Neural progenitor cell (in vitro differentiated cells): ENCODE measurements around the gene NCOR2. TPM values are rescaled to one million over a fixed set of nuclear protein-coding genes. Genes with fewer than 3 reads are reported as not detected.

Source experiments
- DNase-seq: peaks from one replicate; pipeline ENCODE4 v3.0.0-alpha.2; 2016; ENCODE audit warnings: low spot score
- H2AFZ ChIP-seq: fragments of 200-600 bp; sonication (generic); replicated peaks from 2 replicates; pipeline ENCODE4 v1.6.1; 2016; ENCODE audit warnings: antibody characterized with exemption
- H3F3A ChIP-seq: fragments of 200-600 bp; sonication (generic); 2 replicates; pipeline ENCODE4 v1.6.1; 2016; ENCODE audit warnings: antibody characterized with exemption, low read depth
- H3K27ac ChIP-seq: fragments of 200-600 bp; sonication (generic); 2 replicates; pipeline ENCODE4 v1.5.1; 2016; ENCODE audit warnings: mild to moderate bottlenecking
- H3K27me3 ChIP-seq: fragments of 200-600 bp; sonication (generic); 2 replicates; pipeline ENCODE4 v1.6.1; 2016; ENCODE audit warnings: mild to moderate bottlenecking, moderate library complexity
- H3K36me3 ChIP-seq: fragments of 200-600 bp; sonication (generic); 2 replicates; pipeline ENCODE4 v1.5.1; 2016
- H3K4me1 ChIP-seq: fragments of 200-600 bp; sonication (generic); 2 replicates; pipeline ENCODE4 v1.6.1; 2016; ENCODE audit warnings: mixed run types
- H3K4me2 ChIP-seq: fragments of 200-600 bp; sonication (generic); 2 replicates; pipeline ENCODE4 v1.6.1; 2016
- H3K4me3 ChIP-seq: fragments of 200-600 bp; sonication (generic); 2 replicates; pipeline ENCODE4 v1.5.1; 2016
- H3K79me2 ChIP-seq: fragments of 200-600 bp; sonication (generic); 2 replicates; pipeline ENCODE4 v1.6.1; 2016; ENCODE audit warnings: low read depth
- H3K9ac ChIP-seq: fragments of 200-600 bp; sonication (generic); 2 replicates; pipeline ENCODE4 v1.6.1; 2016
- H3K9me3 ChIP-seq: fragments of 200-600 bp; sonication (generic); 2 replicates; pipeline ENCODE4 v1.5.1; 2016; ENCODE audit warnings: low read depth
- H4K20me1 ChIP-seq: fragments of 200-600 bp; sonication (generic); 2 replicates; pipeline ENCODE4 v1.6.1; 2016; ENCODE audit warnings: low read depth
- H3K27ac Mint-ChIP-seq: 3 replicates; pipeline ENCODE4 v1.8.0; 2021; ENCODE audit warnings: mixed read lengths
- H3K27me3 Mint-ChIP-seq: 2 replicates; pipeline ENCODE4 v1.8.0; 2022; ENCODE audit warnings: low read depth, mild to moderate bottlenecking, inconsistent platforms, moderate library complexity, mixed read lengths; ENCODE audit not compliant: insufficient read depth
- H3K36me3 Mint-ChIP-seq: 3 replicates; pipeline ENCODE4 v1.8.0; 2021; ENCODE audit warnings: mixed read lengths
- H3K4me1 Mint-ChIP-seq: 3 replicates; pipeline ENCODE4 v1.8.0; 2021; ENCODE audit warnings: mixed read lengths
- H3K4me3 Mint-ChIP-seq: 3 replicates; pipeline ENCODE4 v1.8.0; 2021; ENCODE audit warnings: mild to moderate bottlenecking, moderate library complexity, mixed read lengths
- H3K9me3 Mint-ChIP-seq: 3 replicates; pipeline ENCODE4 v1.8.0; 2020; ENCODE audit warnings: mixed read lengths
- EZH2 ChIP-seq: fragments of 200-600 bp; sonication (generic); IDR thresholded peaks from 2 replicates; pipeline ENCODE4 v1.6.1; 2017; ENCODE audit warnings: antibody characterized with exemption, mild to moderate bottlenecking, moderate library complexity
- EZH2phosphoT487 ChIP-seq: fragments of 200-600 bp; sonication (generic); IDR thresholded peaks from 2 replicates; pipeline ENCODE4 v1.6.1; 2017; ENCODE audit warnings: antibody characterized with exemption
- total RNA-seq: library from RNA; depleted of rRNA; stranded (reverse); fragments of >200 nt; gene quantifications from 2 replicates; pipeline ENCODE4 v1.2.3, GENCODE V29; 2015; ENCODE audit warnings: low replicate concordance
- TF ChIP-seq, protein P1 (sequence below): fragments of 200-600 bp; sonication (generic); IDR thresholded peaks from 2 replicates; pipeline ENCODE4 v1.5.1; 2017; ENCODE audit warnings: antibody characterized with exemption, mild to moderate bottlenecking

Gene NCOR2
- total RNA-seq, 1 donor from 2014 or later = 14.3 TPM

DNA sequence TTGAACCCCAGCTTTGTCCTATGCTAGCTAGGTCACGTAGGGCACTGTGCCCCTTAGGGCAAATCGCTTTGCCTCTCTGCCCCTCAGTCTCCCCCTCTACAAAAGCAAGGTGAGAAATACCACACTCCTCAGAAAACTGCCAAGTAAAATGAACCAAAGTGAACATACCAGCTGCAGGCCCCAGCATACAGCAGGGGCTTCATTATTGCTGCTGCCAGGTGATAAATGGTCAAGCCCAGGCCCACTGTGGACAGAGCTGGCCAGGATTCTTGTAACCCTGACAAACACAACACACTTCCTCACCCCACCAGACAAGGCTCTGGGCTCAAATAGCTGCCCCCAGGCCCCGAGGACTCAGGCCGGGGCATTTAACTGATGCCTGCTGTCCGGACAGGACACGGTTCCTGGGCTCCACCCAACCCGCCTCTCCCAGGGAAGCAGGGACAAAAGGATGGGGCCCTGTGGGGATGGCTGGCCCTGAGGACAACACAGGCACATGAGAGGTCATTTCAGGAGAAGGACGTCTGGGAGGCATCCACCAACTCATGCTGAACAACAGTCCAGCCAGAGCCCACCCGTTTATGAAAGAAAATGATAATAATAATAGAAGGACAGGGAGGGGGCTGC lies 36.7 kb downstream of the NCOR2 start:
- no peak overlapping the region for H3K27ac Mint-ChIP-seq
- Histone ChIP-seq H3K4me3 (no peak overlapping the region), H3K36me3 (no peaks in the 10 kb centered on the region), H4K20me1 (peaks cover 53% of the 10 kb centered on the region), H3K4me1 (peaks cover 20% of the 10 kb centered on the region), H3F3A (peaks cover 5% of the 10 kb centered on the region), H2AFZ (no peak overlapping the region), H3K9me3 (no peaks in the 10 kb centered on the region), H3K79me2 (peaks cover 88% of the 10 kb centered on the region), H3K27ac (peak overlapping the region; percentile 2), H3K9ac (no peak overlapping the region), H3K27me3 (no peaks in the 10 kb centered on the region), H3K4me2 (peak overlapping the region; percentile 0)
- no peak overlapping the region for H3K4me3 Mint-ChIP-seq
- DNase-seq = no peak
- peaks cover 2% of the 10 kb centered on the region for H3K27me3 Mint-ChIP-seq
- H3K9me3 Mint-ChIP-seq = peaks cover 5% of the 10 kb centered on the region
- no peak for TF ChIP-seq EZH2phosphoT487
- TF ChIP-seq, protein P1, sequence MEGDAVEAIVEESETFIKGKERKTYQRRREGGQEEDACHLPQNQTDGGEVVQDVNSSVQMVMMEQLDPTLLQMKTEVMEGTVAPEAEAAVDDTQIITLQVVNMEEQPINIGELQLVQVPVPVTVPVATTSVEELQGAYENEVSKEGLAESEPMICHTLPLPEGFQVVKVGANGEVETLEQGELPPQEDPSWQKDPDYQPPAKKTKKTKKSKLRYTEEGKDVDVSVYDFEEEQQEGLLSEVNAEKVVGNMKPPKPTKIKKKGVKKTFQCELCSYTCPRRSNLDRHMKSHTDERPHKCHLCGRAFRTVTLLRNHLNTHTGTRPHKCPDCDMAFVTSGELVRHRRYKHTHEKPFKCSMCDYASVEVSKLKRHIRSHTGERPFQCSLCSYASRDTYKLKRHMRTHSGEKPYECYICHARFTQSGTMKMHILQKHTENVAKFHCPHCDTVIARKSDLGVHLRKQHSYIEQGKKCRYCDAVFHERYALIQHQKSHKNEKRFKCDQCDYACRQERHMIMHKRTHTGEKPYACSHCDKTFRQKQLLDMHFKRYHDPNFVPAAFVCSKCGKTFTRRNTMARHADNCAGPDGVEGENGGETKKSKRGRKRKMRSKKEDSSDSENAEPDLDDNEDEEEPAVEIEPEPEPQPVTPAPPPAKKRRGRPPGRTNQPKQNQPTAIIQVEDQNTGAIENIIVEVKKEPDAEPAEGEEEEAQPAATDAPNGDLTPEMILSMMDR = no peak
- TF ChIP-seq EZH2 = no peak
- peaks cover 7% of the 10 kb centered on the region for H3K36me3 Mint-ChIP-seq
- H3K4me1 Mint-ChIP-seq = peaks cover 44% of the 10 kb centered on the region

DNA sequence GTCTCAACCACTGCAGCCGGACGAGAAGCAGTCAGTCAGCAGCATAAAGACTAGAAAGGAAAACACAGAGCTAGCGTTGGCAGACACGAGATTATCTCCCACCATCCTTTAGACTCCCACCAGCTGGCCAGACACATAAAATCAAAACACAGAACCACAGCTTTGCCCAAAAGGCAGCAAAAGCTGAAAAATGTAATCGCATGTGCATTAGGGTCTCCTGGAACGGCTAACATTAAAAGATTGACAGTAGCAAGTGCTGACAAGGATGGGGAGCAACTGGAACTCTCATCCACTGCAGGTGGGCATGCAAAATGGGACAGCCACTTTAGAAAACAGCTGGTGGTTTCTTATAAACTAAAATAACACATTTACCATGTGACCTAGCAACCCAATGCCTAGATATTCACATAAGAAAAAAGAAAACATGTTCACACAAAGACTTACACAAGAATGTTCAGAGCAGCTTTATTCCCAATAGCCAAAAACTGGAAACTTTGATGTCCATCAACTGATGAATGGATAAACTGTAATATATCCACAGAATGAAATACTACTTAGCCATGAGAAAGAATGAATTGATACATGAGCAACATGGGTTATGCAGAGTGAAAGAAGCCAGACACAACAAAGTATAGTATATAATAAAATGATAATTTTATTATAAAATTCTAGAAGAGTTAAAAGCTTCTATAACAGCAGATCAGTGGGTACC lies 37.7 kb downstream of the NCOR2 start:
- H3K79me2 ChIP-seq = peaks cover 81% of the 10 kb centered on the region
- Mint-ChIP-seq H3K9me3 (peaks cover 5% of the 10 kb centered on the region), H3K4me1 (peaks cover 40% of the 10 kb centered on the region), H3K4me3 (no peak overlapping the region), H3K27me3 (peaks cover 2% of the 10 kb centered on the region), H3K36me3 (peaks cover 7% of the 10 kb centered on the region), H3K27ac (peak overlapping the region; percentile 33)
- no peaks in the 10 kb centered on the region for H3K36me3 ChIP-seq
- no peaks in the 10 kb centered on the region for H3K27me3 ChIP-seq
- peaks cover 5% of the 10 kb centered on the region for H3F3A ChIP-seq
- H3K27ac ChIP-seq = no peak overlapping the region
- peaks cover 20% of the 10 kb centered on the region for H3K4me1 ChIP-seq
- H3K9me3 ChIP-seq = no peaks in the 10 kb centered on the region
- H2AFZ ChIP-seq = no peak overlapping the region
- H3K4me3 ChIP-seq = no peak overlapping the region
- no peak for TF ChIP-seq EZH2
- TF ChIP-seq EZH2phosphoT487 = no peak
- TF ChIP-seq, protein P1 = no peak
- no peak overlapping the region for H3K9ac ChIP-seq
- DNase-seq = no peak
- H4K20me1 ChIP-seq = peaks cover 51% of the 10 kb centered on the region
- no peak overlapping the region for H3K4me2 ChIP-seq

DNA sequence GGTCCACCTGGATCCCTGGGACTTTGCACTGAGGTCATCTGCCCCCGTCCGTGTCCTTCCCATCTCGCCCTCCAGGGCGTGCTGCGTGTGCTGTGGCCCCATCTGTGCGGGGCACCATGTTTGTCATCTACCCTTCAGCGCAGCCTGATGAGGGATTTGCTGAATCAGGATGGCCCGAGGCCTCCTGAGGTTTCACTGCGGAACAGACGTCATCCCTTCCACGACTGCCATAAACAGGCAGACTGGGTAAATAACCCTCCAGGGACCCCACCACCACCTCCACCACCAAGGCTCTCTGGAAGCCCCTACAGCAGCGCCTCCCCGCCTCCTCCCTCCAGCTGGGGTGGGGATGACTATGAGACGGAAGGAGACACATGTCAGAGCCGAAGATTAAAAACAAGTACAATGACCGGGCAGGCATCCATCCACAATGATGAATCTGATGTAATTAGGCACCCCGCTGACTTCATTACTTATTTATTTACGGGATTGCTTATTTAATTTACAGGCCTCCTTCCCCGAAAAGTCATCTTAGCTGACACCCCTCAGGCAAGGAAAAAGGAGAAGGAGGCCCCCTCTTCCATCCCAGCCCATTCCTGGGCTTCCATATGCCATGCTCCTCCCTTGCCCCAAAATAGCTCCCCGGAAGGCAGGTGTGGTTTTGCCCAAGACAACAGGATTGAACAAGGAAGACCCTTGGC lies 39.4 kb downstream of the NCOR2 start:
- Histone ChIP-seq H3K79me2 (peaks cover 77% of the 10 kb centered on the region), H3K4me1 (peaks cover 16% of the 10 kb centered on the region), H3K4me2 (no peak overlapping the region), H3K27me3 (no peaks in the 10 kb centered on the region), H3K27ac (no peak overlapping the region), H3K36me3 (no peaks in the 10 kb centered on the region), H3K4me3 (no peak overlapping the region), H3F3A (peaks cover 1% of the 10 kb centered on the region), H3K9ac (no peak overlapping the region), H3K9me3 (no peaks in the 10 kb centered on the region), H4K20me1 (peaks cover 55% of the 10 kb centered on the region), H2AFZ (no peak overlapping the region)
- Mint-ChIP-seq H3K27me3 (peaks cover 7% of the 10 kb centered on the region), H3K27ac (peak overlapping the region; percentile 29), H3K9me3 (peaks cover 5% of the 10 kb centered on the region), H3K4me3 (no peak overlapping the region), H3K4me1 (peaks cover 32% of the 10 kb centered on the region), H3K36me3 (peaks cover 7% of the 10 kb centered on the region)
- TF ChIP-seq EZH2 = no peak
- TF ChIP-seq, protein P1 = peak; percentile 8
- TF ChIP-seq EZH2phosphoT487 = no peak
- no peak for DNase-seq
